Activated T-helper 9 cell treated with anti-CD3 and anti-CD28 coated beads, Interleukin-2, amount 50 U/mL, for 16 hours (primary cell): Measurements from ENCODE around the gene SERTAD4.
A peak's percentile ranks its signal among the peaks of the same experiment; 100 is the strongest.
"Not testable (repeated sequence)": the region's sequence is repeated elsewhere in the genome, so short reads cannot be mapped to it uniquely, and the experiment has no call there.

Experiments used
- DNase-seq: peaks from one replicate; pipeline ENCODE4 v3.0.0-alpha.2; 2020; ENCODE audit warnings: low read depth

The SERTAD4 gene

DNA sequence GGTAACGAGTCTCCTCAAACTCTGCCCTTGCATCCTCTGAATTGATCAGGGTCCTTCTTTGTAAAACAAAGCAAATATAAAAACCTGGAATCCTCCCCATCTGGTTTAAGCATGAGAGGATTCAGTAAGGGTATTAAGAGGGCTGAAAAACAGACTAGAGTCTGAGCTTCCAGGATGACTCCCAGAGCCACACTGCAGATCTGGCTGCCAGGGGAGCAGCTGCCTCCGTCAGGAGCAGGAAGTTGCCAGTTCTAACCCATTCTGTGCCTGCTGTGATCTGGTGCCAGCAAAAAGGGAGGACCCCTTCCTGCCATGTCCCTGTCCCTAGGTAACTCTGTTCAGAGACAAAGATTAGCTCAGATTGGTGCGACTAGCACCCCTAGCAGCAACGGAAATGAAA, 27.5 kb downstream of the SERTAD4 start:
- no peak for DNase-seq

DNA sequence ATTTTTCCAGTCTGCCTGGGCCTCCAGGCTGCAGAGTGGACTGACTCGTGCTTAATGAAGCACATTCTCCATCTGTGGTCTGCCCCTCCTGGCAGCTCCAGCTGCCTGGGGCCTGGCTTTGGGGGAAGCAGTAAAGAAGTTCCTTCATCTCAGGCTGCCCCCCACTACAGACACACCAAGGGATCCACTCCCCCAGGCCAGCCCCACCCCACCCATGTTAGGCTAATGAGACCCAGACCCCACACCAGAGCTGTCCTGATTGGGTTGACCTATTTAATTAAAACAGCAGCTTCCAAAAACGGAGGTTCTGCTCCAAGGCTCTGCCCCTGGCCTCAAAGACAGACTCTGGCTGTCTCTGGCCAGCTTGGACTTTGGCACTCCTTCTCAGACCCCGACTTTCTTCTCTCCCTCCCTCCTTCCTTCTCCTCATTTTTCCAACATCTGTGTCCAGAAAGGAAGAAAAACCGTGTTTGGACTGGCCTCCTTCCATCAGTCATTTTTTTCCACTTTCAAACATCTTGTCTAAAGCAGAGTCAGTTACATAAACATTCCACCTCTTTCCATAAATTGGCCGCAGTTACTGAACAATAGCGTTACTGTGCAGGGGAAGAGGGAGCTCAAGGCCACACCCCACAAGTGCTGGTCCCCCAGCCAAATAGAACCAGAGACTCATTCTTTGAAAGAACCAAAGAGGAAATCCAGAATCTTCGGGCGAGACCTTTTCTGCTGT, 29.7 kb downstream of the SERTAD4 start:
- no peak for DNase-seq

DNA sequence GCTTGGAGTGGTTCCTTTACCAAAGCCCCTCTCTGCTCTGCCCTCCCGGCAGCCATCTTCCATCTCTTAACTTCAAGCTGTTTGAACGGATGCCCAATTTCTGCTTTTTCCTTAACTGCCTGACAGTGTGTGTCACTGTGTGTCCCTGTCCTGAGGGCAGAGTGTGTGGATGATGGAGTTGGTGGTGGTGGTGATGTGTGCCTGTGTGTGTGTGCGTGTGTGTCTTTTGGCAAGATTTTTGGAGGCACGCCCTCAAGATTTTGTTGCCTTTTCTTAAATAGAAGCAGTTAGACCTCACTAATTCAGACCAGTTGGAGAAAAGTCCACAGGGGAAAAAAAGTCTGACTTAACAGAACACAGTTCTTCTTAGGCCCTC, 30.3 kb downstream of the SERTAD4 start:
- DNase-seq: no peak

DNA sequence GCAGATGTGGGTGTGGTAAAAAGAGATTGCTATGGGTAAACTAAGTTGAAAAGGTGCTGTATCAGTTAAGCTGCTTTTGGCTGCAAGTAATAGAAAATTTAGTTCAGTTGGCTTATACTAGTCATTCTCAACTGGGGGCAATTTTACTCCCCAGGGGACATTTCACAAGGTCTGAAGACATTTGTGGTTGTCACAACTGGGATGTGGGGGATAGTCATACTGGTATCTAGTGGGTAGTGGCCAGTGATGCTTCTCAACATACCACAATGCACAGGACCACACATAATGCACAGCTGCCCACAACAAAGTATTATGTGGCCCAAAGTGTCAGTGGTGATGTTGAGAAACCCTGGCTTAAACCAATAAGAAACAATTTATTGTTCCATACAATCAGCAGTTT, 31.4 kb downstream of the SERTAD4 start:
- DNase-seq: no peak

DNA sequence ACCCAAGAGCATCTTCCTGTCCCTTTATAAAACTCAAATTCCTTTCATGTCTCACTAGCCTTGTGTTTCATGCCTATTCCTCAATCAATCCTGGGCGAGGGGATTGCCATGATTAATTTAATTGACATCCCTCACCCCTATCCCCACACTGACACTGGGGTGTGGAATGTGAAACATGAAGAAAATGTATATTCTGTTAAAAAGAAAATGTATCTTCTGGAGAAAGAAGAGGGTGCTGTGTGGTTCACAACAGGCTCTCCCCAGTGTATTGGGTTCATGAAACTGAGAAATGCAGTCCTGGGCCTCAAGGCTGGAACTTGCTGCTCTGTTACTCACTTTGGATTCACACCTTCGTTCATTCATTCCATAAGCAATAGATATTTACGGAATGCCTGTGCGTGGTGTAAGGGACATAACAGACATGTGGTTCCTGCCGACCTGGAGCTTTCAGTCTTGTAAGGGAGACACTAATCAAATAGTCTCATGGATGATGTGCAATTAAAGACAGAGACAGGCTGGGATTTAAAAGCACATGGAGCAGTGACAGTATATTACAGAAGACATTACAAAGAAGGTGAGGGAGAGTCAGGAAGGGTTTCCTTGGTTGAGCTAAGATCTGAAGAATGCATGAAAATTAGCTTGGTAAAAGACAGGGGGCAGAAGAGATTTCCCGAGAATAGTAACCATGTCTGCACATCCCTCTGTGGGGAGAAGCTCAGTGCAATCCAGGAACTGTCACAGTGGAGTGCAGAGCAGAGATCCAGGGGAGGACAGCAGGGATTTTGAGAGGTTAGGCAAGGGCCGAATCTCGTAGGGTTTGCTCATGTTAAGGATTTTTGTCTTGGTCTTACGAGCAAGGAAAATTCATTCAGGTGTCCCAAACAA, 32.1 kb downstream of the SERTAD4 start:
- no peak for DNase-seq

DNA sequence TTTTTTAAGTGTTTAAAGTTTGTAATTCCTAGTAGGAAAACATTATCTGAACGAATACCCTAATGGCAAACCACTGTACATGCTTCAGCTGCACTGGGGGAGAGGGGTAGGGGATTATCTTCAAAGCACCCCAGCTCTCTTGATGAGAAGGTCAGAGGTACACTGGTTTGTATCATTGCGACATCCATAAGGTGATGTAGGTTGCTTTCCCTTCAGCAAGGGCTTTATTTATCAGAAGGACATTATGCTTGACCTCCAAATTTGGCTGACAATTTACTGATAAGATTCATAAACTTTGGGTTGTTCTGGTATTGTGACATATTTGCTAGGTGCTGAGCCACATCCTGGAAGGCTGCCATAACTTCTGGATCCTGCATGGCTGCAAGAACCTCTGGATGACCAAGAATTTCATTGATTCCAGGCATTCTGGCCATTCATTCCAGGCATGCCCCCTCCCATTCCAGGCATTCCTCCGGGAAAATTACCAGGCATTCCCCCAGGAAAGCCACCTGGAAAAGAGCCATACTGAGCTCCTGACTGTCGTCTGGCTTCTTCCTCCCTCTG, 32.9 kb downstream of the SERTAD4 start:
- DNase-seq: not testable (repeated sequence)

DNA sequence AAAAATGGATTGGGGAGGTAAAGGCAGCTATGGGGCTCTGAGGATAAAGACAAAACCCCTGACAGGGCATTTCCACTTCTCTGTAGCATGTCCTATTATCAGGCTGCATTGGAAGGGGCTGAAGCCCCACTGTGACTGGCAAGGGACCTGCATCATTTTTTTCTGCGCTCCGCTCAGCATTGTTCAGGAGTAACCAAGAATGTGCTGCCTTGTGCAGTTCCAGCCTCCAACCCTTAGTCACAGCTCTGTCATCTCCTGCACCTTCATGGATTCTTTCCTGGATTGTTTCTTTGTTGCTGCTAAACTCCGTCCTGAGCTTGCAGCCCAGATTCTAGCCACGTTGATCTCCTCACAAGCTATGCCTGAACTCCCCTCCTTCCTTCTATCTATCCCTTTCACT, 37.4 kb downstream of the SERTAD4 start:
- no peak for DNase-seq

DNA sequence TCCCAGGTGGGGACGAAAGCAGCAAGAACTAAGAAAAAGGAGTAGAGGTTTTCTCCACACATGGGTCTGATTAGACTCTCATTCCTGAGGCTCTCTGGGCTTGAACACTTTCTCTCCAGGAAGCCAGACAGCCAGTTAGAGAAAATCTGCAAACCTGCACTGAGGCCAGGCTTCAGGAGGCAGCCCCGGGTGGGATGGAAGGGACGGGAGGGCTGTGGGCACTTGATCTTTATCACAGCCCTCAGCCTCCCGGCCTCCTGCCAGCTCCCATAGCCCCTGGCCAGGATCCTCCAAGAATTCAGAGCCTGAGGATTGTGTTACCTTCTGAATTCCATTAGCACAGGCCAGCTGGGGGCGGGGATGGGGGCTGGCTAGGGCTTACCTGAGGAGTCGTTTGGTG, 40.1 kb downstream of the SERTAD4 start:
- DNase-seq: no peak

DNA sequence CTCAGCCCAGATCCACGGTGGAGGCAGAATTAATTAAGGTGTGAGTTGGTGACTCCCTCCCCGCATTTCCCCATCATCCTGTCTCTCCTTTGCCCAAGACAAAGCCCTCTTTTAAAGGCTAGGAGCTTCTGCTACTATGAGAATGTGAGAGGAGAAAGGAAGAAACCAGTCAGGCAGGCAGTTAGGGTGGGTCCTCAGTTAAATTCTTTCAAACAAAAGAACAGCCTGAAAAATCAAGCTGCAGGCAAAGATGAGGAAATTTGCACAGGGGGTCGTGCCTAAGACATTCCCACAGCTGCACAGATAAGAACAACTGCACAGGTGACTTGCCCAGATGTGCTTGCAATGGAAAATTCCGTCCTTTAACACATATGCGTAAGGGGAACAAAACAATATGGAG, 47.6 kb downstream of the SERTAD4 start:
- no peak for DNase-seq

DNA sequence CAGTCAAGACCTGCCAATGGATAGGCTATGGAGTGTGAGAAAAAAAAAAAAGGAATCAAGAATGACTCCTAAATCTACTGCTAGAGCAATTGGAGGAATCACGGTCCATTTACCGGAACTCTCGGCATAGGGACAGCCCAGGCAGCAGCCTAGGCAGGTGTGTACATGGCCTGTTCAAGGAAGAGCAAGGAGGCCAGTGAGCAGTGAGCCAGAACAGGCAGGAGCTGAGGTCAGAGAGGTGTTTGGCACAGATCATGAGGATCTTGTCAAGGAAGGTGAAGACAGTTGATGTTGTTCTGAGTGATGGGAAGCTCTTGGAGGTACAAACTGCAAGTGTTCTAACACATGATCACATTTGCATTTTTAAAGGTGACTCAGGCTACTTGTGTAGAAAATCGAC, 55.5 kb downstream of the SERTAD4 start:
- no peak for DNase-seq

DNA sequence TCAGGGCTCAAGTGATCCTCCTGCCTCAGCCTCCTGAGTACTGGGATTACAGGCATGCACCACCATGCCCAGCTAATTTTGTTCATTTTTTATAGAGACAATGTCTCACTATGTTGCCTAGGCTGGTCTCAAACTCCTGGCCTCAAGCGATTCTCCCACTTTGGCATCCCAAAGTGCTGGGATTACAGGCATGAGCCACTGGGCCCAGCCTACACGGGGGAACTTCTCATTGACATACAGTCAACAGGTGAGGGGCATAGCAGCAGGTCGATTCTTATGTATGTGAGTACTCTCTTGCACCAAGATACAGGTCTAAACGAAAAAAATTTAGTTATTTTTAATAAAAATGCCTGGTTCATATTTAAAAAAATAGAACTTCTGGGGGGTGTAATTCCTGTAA, 56.7 kb downstream of the SERTAD4 start:
- no peak for DNase-seq

DNA sequence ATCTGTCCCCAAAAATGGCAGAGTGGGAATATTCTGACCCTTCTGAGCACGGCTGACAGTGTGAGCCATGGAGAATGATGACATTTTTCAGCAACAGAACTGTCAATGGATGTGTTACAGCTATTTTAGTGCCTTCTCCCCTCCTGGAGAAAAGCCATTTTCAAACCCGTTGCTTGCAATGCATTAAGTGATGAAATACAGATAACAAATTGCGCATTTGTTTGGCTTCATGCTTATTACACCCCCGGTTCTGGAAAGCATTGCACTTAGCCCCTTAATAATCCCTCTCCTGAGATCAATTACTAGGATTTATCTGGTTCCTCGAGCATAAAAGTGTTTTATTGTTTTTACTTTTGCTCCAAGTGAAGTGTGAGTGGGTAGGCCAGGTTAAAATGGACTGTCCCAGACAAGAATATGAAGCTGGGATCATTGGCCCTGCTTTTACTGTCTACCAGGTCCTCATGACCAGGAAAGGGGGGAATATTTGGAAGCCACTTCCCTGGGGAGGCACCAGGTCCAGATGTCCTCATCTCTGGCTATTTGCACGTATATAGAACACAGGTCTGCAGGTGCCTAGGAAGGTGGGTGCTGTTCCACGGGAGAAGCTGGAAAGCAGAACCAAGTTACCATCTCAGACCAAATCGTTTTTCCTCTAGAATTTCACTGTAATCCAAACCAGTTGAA, 58.6 kb downstream of the SERTAD4 start:
- DNase-seq: no peak

DNA sequence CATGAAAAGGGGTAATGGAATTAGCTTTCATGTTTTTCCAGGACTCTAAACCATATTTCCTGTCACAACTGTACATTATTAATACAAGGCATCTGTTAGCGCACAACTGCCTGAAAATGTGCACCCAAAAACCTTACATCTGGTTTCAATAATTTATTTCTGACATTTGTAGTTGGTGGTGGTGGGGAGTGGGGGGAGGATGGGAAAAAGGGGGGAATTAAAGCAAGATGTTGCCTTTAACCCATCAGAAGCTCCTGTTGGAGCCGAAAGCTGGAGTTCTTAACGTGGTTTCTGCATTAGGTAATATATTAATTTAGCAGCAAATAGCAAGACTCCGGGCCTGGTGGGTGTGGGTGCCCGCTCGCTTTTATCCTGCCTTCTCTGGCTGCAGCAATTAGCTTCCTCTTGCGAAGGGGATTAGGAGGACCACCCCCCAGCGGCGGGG, 59.2 kb downstream of the SERTAD4 start:
- no peak for DNase-seq

DNA sequence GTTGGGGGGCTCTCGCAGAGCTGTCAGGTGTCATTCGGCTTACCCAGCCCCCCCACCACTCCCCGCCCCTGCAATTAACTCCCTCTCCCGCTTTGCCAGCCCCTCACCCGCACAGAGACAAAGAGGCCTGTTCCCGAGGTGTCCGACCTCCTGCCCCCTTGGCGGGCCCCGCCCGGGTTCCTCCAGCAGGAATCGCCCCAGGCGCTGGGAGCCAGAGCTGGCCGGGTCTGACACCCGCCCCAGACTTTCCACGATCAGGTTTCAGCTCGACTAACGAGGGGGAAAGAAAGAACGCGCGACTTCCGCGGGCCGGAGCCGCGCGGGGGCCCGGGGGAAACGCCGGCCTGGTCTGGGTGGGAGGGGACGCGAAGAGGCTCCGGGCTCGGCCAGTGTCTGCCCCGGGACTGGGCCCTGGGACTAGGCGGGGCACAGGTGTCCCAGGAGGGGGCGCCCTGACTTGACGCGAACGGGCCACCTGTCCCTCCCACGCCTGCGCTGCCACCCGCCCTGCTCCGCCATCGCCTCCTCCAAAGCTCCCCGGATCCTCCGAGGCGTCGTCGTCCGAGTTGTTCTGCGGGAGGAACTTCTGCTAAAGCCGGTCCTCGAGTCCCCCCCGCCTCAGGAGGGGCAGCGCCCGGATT, 59.8 kb downstream of the SERTAD4 start:
- DNase-seq: peak; percentile 12

DNA sequence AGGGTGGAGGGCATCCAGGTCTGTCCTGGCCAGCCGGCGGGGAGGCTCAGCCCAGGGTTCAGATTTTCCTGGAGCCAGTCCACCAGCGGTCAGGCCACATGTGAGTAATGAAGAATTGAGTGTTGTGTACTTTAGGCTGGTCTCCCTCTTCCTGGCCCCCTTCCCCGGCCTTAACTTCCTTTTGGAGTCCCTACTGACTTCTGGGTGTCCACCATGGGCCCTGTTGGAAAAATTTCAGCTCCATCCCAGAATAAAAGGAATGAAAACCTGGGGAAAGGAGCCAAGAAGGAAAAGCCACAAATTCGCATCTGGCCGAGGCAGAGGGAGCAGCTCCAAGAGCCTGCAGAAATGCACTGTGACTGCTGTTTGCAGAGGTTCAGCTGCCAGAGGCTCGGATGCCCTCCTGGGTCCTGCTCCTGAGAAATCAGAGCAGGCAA, 60.6 kb downstream of the SERTAD4 start:
- no peak for DNase-seq

DNA sequence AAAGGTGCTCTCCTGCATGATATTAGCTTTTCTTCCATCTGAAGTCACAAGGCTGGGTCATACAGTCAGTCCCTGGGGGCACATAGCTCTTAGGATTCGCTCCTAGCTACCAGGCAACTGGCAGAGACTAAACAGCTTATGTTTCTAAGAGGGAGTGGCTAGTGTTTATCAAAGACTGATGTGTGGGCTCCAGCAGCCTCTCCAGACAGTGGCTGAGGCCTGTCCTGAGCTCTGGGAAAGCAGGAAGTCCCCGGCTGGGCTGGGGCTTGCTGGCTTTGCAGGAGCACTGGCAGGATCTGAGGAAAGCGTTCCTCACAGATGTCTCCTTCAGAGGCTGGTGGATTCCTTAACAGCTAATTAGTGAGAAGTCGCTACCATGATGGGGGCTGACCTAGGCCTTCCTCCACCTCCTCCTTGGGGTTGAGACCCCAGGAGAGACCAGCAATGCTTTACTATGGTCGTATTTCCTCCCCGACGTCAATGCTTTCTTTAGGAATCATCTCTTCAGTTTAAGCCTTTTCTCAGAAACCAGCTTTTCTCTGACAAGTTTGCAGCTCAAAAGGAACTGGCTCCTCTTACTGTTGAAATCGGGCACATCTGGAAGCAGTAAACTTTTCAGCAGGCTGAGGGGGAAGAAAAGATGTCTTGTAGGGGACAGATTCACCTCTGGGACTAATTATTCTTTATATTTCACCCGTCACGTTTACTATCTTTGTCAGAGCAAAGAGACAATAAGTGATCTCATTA, 62.6 kb downstream of the SERTAD4 start:
- DNase-seq: no peak
